GM12892 (cell line): ENCODE data around the gene DOK3.

Experiments
- POLR2A ChIP-seq: IDR thresholded peaks from 2 replicates; pipeline ENCODE4 v1.6.1; 2011; ENCODE audit warnings: low read depth, low read length, control low read depth
- POLR2AphosphoS5 ChIP-seq: IDR thresholded peaks from 2 replicates; pipeline ENCODE4 v1.6.1; 2011; ENCODE audit warnings: low read depth, low read length, control low read depth

- TF ChIP-seq POLR2AphosphoS5 = peak; percentile 28; the same call in 1 of the 2 replicates
- no peak for TF ChIP-seq POLR2A
Observed at GRCh38 chr5:177482359-177482795, 27.2 kb downstream of the DOK3 start.
